Measurements from ENCODE around the gene FCHSD2.

The FCHSD2 gene

GRCh38 chr11:72824811-72825505 is 317.2 kb downstream of the FCHSD2 start:
- peaks cover 2% of the 10 kb centered on the region for H3K4me1 ChIP-seq (ENCODE audit: control insufficient read depth, insufficient read depth, low read length)
- no peak for DNase-seq (ENCODE audit: low read depth, low spot score)
- H3K36me3 ChIP-seq (ENCODE audit: control insufficient read depth, insufficient read depth, low read length): no peaks in the 10 kb centered on the region
- H3K27me3 ChIP-seq (ENCODE audit: control insufficient read depth, insufficient read depth, low read length): no peaks in the 10 kb centered on the region
- WGBS (ENCODE audit: insufficient coverage, insufficient read length): no CpG with 5 or more reads among the region's 15 CpGs
- no peaks in the 10 kb centered on the region for H3K9me3 ChIP-seq (ENCODE audit: control insufficient read depth, insufficient read depth, low read length)
- H3K4me3 ChIP-seq (ENCODE audit: low read length): no peak overlapping the region
- no peak overlapping the region for H3K27ac ChIP-seq (ENCODE audit: low read length)

DNA sequence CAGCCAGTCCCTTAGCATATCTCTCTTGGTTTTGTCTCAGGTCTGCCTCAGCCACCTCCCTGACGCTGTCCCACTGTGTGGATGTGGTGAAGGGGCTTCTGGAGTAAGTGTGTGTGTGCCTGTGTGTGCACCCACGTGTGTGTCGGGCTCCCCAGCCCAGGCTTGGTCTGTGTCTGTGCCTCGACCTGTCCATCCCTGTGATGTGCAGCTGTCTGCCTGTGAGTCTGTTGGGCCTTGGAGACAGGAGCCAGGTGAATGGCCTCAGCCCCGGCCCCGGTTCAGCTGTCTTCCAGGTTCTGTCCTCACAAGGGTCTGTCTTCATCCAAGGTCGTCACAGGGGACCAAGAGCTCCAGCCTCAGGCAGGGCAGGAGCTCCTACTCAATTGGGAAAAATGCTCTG is 318.1 kb downstream of the FCHSD2 start:
- Histone ChIP-seq H3K9me3 (ENCODE audit: control insufficient read depth, insufficient read depth, low read length) (no peaks in the 10 kb centered on the region), H3K27ac (ENCODE audit: low read length) (no peak overlapping the region), H3K4me3 (ENCODE audit: low read length) (no peak overlapping the region), H3K27me3 (ENCODE audit: control insufficient read depth, insufficient read depth, low read length) (no peaks in the 10 kb centered on the region), H3K36me3 (ENCODE audit: control insufficient read depth, insufficient read depth, low read length) (no peaks in the 10 kb centered on the region), H3K4me1 (ENCODE audit: control insufficient read depth, insufficient read depth, low read length) (peaks cover 2% of the 10 kb centered on the region; the same call in 1 of the 2 replicates)
- no CpG with 5 or more reads among the region's 7 CpGs for WGBS (ENCODE audit: insufficient coverage, insufficient read length)
- DNase-seq (ENCODE audit: low read depth, low spot score): no peak

DNA sequence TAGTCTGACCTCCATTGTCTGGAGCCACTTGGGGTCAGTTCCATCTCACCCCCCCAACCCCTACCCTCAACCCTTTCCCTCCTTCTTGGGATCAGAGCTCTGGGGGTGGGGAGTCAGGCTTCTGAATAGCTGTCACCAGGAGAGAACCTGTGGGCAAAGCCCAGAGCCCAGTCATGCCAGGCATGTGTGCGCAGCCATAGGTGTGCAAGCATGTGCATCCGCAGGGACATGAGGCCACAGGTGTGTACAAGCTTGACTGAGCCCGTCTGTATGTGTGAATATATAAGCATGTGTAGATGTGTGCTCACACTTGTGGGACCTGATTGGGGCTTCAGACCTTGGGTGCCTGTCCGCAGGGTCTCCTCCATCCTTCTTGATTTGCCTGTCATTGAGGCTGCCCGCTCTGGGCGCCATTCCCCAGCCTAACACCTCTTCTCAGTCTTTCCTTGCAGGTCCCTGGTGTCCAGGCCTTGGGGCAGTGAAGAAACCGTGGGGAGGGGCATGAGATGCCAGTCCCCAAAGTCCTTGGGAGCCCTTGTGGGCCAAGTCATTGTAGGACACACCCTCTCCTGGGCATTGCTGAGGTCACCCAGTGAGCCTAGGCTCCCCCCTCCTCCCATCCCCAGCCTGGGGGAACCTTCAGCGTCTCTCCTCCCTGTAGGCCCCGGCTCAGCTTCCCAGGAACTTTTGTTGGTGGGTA is 318.9 kb downstream of the FCHSD2 start:
- no peaks in the 10 kb centered on the region for H3K36me3 ChIP-seq (ENCODE audit: control insufficient read depth, insufficient read depth, low read length)
- H3K27me3 ChIP-seq (ENCODE audit: control insufficient read depth, insufficient read depth, low read length): no peaks in the 10 kb centered on the region
- H3K9me3 ChIP-seq (ENCODE audit: control insufficient read depth, insufficient read depth, low read length): no peaks in the 10 kb centered on the region
- WGBS (ENCODE audit: insufficient coverage, insufficient read length): no CpG with 5 or more reads among the region's 9 CpGs
- H3K27ac ChIP-seq (ENCODE audit: low read length): no peak overlapping the region
- no peak for DNase-seq (ENCODE audit: low read depth, low spot score)
- peaks cover 2% of the 10 kb centered on the region; the same call in 1 of the 2 replicates for H3K4me1 ChIP-seq (ENCODE audit: control insufficient read depth, insufficient read depth, low read length)
- H3K4me3 ChIP-seq (ENCODE audit: low read length): no peak overlapping the region

DNA sequence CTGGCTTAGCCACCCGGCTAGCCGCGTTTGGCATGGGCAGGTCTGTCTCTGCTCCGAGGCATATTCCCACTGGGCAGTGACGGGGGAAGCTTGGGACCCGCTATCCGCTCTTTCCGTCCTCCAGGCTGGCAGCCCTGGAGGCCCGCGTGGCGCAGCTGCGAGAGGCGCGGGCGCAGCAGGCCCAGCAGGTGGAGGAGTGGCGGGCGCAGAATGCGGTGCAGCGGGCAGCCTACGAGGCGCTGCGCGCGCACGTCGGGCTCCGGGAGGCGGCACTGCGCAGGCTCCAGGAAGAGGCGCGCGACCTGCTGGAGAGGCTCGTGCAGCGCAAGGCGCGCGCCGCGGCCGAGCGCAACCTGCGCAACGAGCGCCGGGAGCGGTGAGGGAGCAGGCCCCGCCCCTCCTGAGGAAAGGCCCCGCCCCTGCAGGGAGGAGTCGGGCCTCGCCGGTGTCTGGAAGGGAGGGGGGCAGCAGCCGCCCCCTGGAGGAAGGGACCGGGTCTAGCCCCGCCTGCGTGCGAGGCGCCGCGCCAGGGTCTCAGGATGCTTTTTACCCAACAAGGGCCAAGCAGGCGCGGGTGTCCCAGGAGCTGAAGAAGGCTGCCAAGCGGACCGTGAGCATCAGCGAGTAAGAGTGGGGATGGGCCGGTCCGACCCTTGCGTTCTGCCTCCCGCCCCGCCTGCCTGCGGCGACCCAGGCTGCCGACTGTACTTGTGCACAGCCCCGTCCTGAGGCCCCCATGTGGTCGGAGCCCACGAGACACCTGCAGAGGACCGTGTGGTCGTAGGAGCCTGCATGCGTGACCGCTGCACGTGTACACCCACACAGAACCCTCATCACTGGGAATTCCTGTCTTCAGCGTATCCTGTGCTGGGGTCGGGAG is 320.0 kb downstream of the FCHSD2 start:
- peaks cover 2% of the 10 kb centered on the region; the same call in 1 of the 2 replicates for H3K4me1 ChIP-seq (ENCODE audit: control insufficient read depth, insufficient read depth, low read length)
- H3K36me3 ChIP-seq (ENCODE audit: control insufficient read depth, insufficient read depth, low read length): no peaks in the 10 kb centered on the region
- H3K4me3 ChIP-seq (ENCODE audit: low read length): peak overlapping the region; percentile 47; the same call in 1 of the 2 replicates
- peak; percentile 88 for DNase-seq (ENCODE audit: low read depth, low spot score)
- H3K27ac ChIP-seq (ENCODE audit: low read length): no peak overlapping the region
- no peaks in the 10 kb centered on the region for H3K9me3 ChIP-seq (ENCODE audit: control insufficient read depth, insufficient read depth, low read length)
- WGBS (ENCODE audit: insufficient coverage, insufficient read length): no CpG with 5 or more reads among the region's 82 CpGs
- no peaks in the 10 kb centered on the region for H3K27me3 ChIP-seq (ENCODE audit: control insufficient read depth, insufficient read depth, low read length)

- Histone ChIP-seq H3K9me3 (ENCODE audit: control insufficient read depth, insufficient read depth, low read length) (no peaks in the 10 kb centered on the region), H3K4me3 (ENCODE audit: low read length) (peak overlapping the region; percentile 47; the same call in 1 of the 2 replicates), H3K27me3 (ENCODE audit: control insufficient read depth, insufficient read depth, low read length) (no peaks in the 10 kb centered on the region), H3K4me1 (ENCODE audit: control insufficient read depth, insufficient read depth, low read length) (peaks cover 2% of the 10 kb centered on the region; the same call in 1 of the 2 replicates), H3K27ac (ENCODE audit: low read length) (no peak overlapping the region), H3K36me3 (ENCODE audit: control insufficient read depth, insufficient read depth, low read length) (no peaks in the 10 kb centered on the region)
- no CpG with 5 or more reads among the region's 50 CpGs for WGBS (ENCODE audit: insufficient coverage, insufficient read length)
- no peak for DNase-seq (ENCODE audit: low read depth, low spot score)
Measured at GRCh38 chr11:72821221-72821919, 320.7 kb downstream of the FCHSD2 start.

- Histone ChIP-seq H3K27me3 (ENCODE audit: control insufficient read depth, insufficient read depth, low read length) (no peaks in the 10 kb centered on the region), H3K4me3 (ENCODE audit: low read length) (no peak overlapping the region)
Measured at GRCh38 chr11:72820439-72821139, 321.5 kb downstream of the FCHSD2 start.

DNA sequence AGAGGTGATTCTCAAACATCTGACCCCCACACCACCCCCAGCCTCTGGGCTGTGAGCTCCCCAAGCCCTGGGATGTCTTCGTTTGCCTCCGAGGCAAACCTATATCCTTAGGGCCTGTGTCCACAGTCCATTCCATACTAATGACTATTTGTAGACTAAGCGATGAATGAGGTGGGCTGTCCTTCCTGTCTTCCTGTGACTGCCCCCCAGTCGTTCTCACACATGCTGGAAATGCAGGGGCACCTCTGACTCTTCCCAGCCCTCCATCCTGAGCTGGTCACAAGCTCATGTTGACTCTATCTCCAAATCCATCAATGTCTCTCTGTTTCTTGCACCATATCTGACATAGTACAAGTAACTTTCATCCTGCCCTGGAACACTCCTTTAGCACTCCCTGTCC is 323.1 kb downstream of the FCHSD2 start:
- Histone ChIP-seq H3K27ac (ENCODE audit: low read length) (no peak overlapping the region), H3K36me3 (ENCODE audit: control insufficient read depth, insufficient read depth, low read length) (no peaks in the 10 kb centered on the region), H3K27me3 (ENCODE audit: control insufficient read depth, insufficient read depth, low read length) (no peaks in the 10 kb centered on the region), H3K4me3 (ENCODE audit: low read length) (no peak overlapping the region), H3K9me3 (ENCODE audit: control insufficient read depth, insufficient read depth, low read length) (no peaks in the 10 kb centered on the region), H3K4me1 (ENCODE audit: control insufficient read depth, insufficient read depth, low read length) (peaks cover 2% of the 10 kb centered on the region; the same call in 1 of the 2 replicates)
- WGBS (ENCODE audit: insufficient coverage, insufficient read length): no CpG with 5 or more reads among the region's 4 CpGs
- no peak for DNase-seq (ENCODE audit: low read depth, low spot score)

More at GRCh38 chr11:72820439-72821139, 321.5 kb downstream of the FCHSD2 start:
- H3K9me3 ChIP-seq (ENCODE audit: control insufficient read depth, insufficient read depth, low read length): no peaks in the 10 kb centered on the region
- H3K27ac ChIP-seq (ENCODE audit: low read length): no peak overlapping the region
- peaks cover 2% of the 10 kb centered on the region; the same call in 1 of the 2 replicates for H3K4me1 ChIP-seq (ENCODE audit: control insufficient read depth, insufficient read depth, low read length)
- WGBS (ENCODE audit: insufficient coverage, insufficient read length): no CpG with 5 or more reads among the region's 15 CpGs
- no peak for DNase-seq (ENCODE audit: low read depth, low spot score)
- H3K36me3 ChIP-seq (ENCODE audit: control insufficient read depth, insufficient read depth, low read length): no peaks in the 10 kb centered on the region

DNA sequence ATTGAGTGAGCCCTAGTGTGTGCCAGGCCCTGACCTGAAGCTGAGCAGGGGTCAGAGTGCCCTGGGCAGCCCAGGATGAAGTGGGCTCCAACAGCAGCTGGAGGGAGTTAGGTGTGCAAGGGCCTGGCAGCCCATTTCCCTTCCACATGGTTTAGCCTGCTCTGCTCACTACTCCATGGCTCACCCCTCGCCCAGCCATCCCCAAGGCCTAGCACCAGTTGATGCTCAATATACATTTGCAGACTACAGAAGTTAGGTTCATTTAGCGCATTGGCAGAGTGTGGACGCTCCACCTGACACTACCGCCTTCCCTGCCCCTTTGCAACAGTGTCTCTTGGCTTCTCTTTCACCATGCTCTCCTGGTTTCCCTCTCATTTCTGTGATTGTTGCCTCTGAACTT is 324.2 kb downstream of the FCHSD2 start:
- no peaks in the 10 kb centered on the region for H3K9me3 ChIP-seq (ENCODE audit: control insufficient read depth, insufficient read depth, low read length)
- no peak overlapping the region for H3K27ac ChIP-seq (ENCODE audit: low read length)
- no CpG with 5 or more reads among the region's 4 CpGs for WGBS (ENCODE audit: insufficient coverage, insufficient read length)
- no peak overlapping the region for H3K4me3 ChIP-seq (ENCODE audit: low read length)
- DNase-seq (ENCODE audit: low read depth, low spot score): no peak
- H3K36me3 ChIP-seq (ENCODE audit: control insufficient read depth, insufficient read depth, low read length): no peaks in the 10 kb centered on the region
- peaks cover 4% of the 10 kb centered on the region; the same call in 1 of the 2 replicates for H3K4me1 ChIP-seq (ENCODE audit: control insufficient read depth, insufficient read depth, low read length)
- no peaks in the 10 kb centered on the region for H3K27me3 ChIP-seq (ENCODE audit: control insufficient read depth, insufficient read depth, low read length)

DNA sequence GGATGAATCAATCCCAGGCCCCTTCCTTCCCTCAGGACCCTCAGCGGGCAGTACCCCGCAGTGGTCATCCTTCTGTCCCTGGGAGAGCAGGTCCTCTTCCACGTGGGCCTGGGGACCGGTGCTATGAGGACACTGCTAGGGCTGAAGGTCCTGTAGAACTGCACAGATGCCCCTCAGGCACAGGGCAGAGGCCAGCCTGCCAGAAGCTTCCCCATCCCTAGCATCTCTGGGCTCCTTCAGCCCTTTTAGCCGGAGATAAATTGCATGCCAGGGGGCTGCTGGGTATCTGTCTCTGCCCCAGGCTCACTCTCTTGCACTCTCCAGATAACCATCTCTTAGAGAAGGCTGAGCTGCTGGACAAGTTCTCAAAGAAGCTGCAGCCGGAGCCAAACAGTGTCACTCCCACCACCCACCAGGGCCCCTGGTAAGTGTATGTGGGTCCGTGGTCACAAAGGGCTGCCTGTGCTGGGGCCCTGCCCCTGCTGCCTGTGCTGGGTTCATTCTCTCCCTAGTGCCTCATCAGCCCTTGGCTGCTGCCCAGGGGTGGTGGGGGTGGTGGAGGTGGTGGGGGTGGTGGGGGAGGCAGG is 325.6 kb downstream of the FCHSD2 start:
- no peak overlapping the region for H3K27ac ChIP-seq (ENCODE audit: low read length)
- WGBS (ENCODE audit: insufficient coverage, insufficient read length): no CpG with 5 or more reads among the region's 7 CpGs
- no peak for DNase-seq (ENCODE audit: low read depth, low spot score)
- no peaks in the 10 kb centered on the region for H3K36me3 ChIP-seq (ENCODE audit: control insufficient read depth, insufficient read depth, low read length)
- peaks cover 6% of the 10 kb centered on the region; the same call in 1 of the 2 replicates for H3K4me1 ChIP-seq (ENCODE audit: control insufficient read depth, insufficient read depth, low read length)
- no peaks in the 10 kb centered on the region for H3K27me3 ChIP-seq (ENCODE audit: control insufficient read depth, insufficient read depth, low read length)
- no peaks in the 10 kb centered on the region for H3K9me3 ChIP-seq (ENCODE audit: control insufficient read depth, insufficient read depth, low read length)
- no peak overlapping the region for H3K4me3 ChIP-seq (ENCODE audit: low read length)
